HG03460 (cell line): ENCODE results near the gene NUDT1.

Source experiments
- ATAC-seq: cut with Tn5 transposase; IDR thresholded peaks from one replicate; pipeline ENCODE4 v1.9.1; 2021; ENCODE audit not compliant: unreplicated experiment

Gene NUDT1

DNA sequence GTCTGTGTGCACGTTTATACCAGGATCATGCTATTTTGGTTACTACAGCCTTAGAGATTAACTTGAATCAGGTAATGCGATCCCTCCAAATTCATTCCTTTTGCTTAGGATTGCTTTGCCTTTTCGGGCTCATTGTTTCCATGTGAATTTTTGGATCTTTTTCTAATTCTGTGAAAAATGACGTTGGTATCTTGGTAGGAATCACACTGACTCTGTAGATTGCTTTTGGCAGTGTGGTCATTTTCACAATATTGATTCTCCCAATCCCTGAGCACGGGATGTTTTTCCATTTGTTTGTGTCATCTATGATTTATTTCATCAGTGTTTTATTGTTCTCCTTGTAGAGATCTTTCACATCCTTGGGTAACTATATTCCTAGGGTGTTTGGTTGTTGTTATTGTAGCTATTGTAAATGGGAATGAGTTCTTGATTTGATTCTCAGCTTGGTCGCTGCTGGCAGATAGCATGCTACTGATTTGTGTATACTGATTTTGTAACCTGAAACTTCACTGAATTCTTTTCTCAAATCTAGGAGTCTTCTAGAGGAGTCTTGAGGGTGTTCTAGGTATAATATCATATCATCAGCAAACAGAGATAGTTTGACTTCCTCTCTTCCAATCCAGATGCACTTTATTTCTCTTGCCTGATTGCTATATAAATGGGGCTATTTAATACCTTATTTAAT, 54.1 kb downstream of the NUDT1 start:
- no peak for ATAC-seq

DNA sequence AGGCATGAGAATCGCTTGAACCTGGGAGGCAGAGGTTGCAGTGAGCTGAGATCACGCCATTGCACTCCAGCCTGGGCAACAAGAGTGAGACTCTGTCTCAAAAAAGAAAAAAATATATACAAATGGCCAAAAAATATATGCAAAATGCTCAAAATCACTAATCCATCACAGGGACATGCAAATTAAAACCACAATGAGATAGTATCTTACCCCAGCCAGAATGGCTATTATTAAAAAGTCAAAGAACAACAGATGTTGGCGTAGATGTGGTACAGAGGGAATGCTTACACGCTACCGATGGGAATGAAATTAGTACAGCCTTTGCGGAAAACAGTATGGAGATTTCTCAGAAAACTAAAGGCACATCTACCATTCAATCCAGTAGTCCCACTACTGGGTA, 54.8 kb downstream of the NUDT1 start:
- ATAC-seq: no peak

DNA sequence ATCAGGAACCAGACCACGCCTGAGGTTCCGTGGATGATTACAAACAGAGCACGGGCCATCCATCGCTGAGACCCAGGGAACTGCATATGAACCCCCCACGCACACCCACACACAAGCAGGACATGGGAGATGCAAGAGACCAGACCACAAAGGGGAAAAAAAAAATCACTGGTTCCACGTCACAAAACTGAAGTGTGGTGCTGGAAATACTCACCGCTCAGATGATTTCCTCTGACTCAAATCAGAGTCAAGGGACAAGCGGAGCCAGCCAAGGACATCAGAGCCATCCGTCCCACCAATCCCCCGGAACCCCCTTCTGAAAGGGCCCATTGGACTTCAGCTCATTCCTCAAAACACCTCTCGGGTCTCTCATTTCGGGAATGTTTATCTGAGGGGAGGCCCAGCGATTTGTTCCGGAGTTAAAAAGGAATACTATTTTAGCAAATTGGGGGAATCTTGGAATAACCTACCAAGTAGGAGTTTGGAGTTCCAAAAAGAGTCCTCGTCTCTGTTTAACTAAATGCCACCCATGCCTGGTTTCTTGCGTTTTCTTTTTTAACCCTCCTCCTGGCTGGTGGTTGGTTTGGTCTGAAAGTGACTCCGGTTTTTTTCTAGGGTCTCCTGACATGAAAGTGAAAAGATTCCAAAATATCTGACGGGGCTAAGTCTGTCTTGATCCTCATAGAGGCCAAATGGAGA, 57.3 kb downstream of the NUDT1 start:
- peak; percentile 48 for ATAC-seq

GRCh38 chr7:2299870-2300512, 58.0 kb downstream of the NUDT1 start:
- ATAC-seq: no peak
